Upper lobe of left lung (tissue), 4 donors: Measurements from ENCODE around the gene ECD.

Experiments
- POLR2AphosphoS5 ChIP-seq, 2 donors: sonication (generic); formaldehyde crosslinking; IDR thresholded peaks; one replicate each; pipeline ENCODE4 v1.5.1; 2017; ENCODE audit warnings: antibody characterized with exemption in 2 of 2
- TF ChIP-seq, protein P1 (sequence below), 6 experiments: fragments of 450-650 bp in 4 of 6; fragments of 200-600 bp in 2 of 6; sonication (generic) in 2 of 6; IDR thresholded peaks; one replicate each; pipeline ENCODE4 v1.5.1; 2016 to 2019; ENCODE audit warnings: antibody characterized with exemption in 6 of 6

DNA sequence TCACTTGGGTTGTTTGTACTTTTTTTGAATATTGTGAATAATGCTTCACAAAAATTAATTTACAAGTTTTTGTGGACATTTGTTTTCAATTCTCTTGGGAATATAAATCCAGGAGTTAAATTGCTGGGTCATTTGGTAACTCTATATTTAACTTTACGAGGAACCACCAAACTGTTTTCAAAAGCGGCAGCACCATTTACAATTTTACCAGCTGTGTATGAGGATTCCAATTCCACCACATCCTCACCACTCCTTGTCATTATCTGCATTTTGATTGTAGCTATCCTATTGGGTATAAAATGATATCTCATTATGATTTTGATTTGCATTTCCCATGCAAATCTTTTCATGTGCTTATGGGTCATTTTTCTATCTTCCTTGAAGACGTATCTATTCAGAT is 61.5 kb downstream of the ECD start:
- TF ChIP-seq, protein P1, sequence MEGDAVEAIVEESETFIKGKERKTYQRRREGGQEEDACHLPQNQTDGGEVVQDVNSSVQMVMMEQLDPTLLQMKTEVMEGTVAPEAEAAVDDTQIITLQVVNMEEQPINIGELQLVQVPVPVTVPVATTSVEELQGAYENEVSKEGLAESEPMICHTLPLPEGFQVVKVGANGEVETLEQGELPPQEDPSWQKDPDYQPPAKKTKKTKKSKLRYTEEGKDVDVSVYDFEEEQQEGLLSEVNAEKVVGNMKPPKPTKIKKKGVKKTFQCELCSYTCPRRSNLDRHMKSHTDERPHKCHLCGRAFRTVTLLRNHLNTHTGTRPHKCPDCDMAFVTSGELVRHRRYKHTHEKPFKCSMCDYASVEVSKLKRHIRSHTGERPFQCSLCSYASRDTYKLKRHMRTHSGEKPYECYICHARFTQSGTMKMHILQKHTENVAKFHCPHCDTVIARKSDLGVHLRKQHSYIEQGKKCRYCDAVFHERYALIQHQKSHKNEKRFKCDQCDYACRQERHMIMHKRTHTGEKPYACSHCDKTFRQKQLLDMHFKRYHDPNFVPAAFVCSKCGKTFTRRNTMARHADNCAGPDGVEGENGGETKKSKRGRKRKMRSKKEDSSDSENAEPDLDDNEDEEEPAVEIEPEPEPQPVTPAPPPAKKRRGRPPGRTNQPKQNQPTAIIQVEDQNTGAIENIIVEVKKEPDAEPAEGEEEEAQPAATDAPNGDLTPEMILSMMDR (IDR thresholded peaks at IDR 0.05): no peak
- no peak for TF ChIP-seq POLR2AphosphoS5 (IDR thresholded peaks at IDR 0.05)
